ENCODE data around the gene COL21A1.

The COL21A1 gene

GRCh38 chr6:56173228-56173627 is 74.2 kb downstream of the COL21A1 start:
- H2AFZ ChIP-seq (ENCODE audit: low read depth, low read length) = no peak overlapping the region
- H2BK12ac ChIP-seq (ENCODE audit: low read length in 2 of 2) = no peak overlapping the region
- no peak overlapping the region for H2BK15ac ChIP-seq (ENCODE audit: low read depth, poor library complexity, severe bottlenecking)
- no peak overlapping the region for H3K18ac ChIP-seq (ENCODE audit: low read depth in 1 of 2, low read length in 2 of 2)
- no peak overlapping the region for H2AK5ac ChIP-seq (ENCODE audit: low read length, severe bottlenecking)
- H3K27ac ChIP-seq (ENCODE audit: low read length, poor library complexity, severe bottlenecking) = no peak overlapping the region
- H3K4me2 ChIP-seq (ENCODE audit: low read length, poor library complexity, severe bottlenecking) = no peak overlapping the region
- H3K9me3 ChIP-seq (ENCODE audit: control insufficient read depth, low read length) = peaks cover 72% of the 10 kb centered on the region
- H2BK120ac ChIP-seq (ENCODE audit: low read depth, low read length) = no peak overlapping the region
- no peak overlapping the region for H4K8ac ChIP-seq (ENCODE audit: low read length)
- no peak overlapping the region for H3K9ac ChIP-seq (ENCODE audit: low read length)
- H3K4ac ChIP-seq (ENCODE audit: low read depth in 1 of 2, low read length in 2 of 2) = no peak overlapping the region
- DNase-seq = no peak
- no peaks in the 10 kb centered on the region for H3K4me1 ChIP-seq (ENCODE audit: control insufficient read depth, insufficient read depth, low read depth, low read length)
- H3K14ac ChIP-seq (ENCODE audit: low read length in 2 of 2) = no peak overlapping the region
- no peaks in the 10 kb centered on the region for H3K27me3 ChIP-seq (ENCODE audit: control insufficient read depth in 1 of 2, insufficient read depth in 1 of 2, low read length in 2 of 2)
- no peak overlapping the region for H3K23ac ChIP-seq (ENCODE audit: low read length in 2 of 2)
- H3K79me1 ChIP-seq (replicated peaks; ENCODE audit: low read length, poor library complexity, severe bottlenecking) = no peaks in the 10 kb centered on the region
- no peak overlapping the region for H4K91ac ChIP-seq (ENCODE audit: low read length)
- no peak overlapping the region for H3K4me3 ChIP-seq (ENCODE audit: insufficient read depth in 1 of 2, low read depth in 1 of 2, low read length in 2 of 2)
- no peak overlapping the region for H2BK5ac ChIP-seq (ENCODE audit: low read depth, low read length, poor library complexity, severe bottlenecking)
- H3K36me3 ChIP-seq (ENCODE audit: control insufficient read depth in 1 of 2, insufficient read depth in 2 of 2, low read depth in 1 of 2, low read length in 2 of 2) = peaks cover 0 to 8% of the 10 kb centered on the region in 2 experiments
- WGBS = 100% methylated on average over 1 of the region's 1 CpG

DNA sequence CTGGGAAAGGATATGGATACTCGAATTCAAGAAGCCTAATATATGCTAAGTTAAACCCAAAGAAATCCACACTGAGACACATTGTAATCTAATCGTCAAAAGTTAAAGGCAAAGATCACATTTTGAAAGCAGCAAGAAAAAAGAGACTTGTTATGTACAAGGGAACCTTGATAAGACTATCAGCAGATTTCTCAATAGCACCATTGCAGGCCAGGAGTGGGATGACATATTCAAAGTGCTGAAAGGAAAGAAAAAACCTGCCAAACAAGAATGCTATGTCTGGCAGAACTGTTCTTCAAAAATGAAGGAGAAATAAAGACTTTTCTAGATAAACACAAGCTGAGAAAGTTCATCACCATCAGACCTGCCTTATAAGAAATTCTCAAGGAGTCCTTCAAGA is 75.2 kb downstream of the COL21A1 start:
- Histone ChIP-seq H3K4me2 (ENCODE audit: low read length, poor library complexity, severe bottlenecking) (no peak overlapping the region), H3K27ac (ENCODE audit: low read length, poor library complexity, severe bottlenecking) (no peak overlapping the region), H4K8ac (ENCODE audit: low read length) (no peak overlapping the region), H4K91ac (ENCODE audit: low read length) (no peak overlapping the region), H3K4me3 (ENCODE audit: insufficient read depth in 1 of 2, low read depth in 1 of 2, low read length in 2 of 2) (no peak overlapping the region), H3K18ac (ENCODE audit: low read depth in 1 of 2, low read length in 2 of 2) (no peak overlapping the region), H3K27me3 (ENCODE audit: control insufficient read depth in 1 of 2, insufficient read depth in 1 of 2, low read length in 2 of 2) (no peaks in the 10 kb centered on the region), H2AK5ac (ENCODE audit: low read length, severe bottlenecking) (no peak overlapping the region), H3K4ac (ENCODE audit: low read depth in 1 of 2, low read length in 2 of 2) (no peak overlapping the region), H2AFZ (ENCODE audit: low read depth, low read length) (no peak overlapping the region), H3K36me3 (ENCODE audit: control insufficient read depth in 1 of 2, insufficient read depth in 2 of 2, low read depth in 1 of 2, low read length in 2 of 2) (peaks cover 0 to 8% of the 10 kb centered on the region in 2 experiments), H3K79me1 (replicated peaks; ENCODE audit: low read length, poor library complexity, severe bottlenecking) (no peaks in the 10 kb centered on the region), H3K4me1 (ENCODE audit: control insufficient read depth, insufficient read depth, low read depth, low read length) (no peaks in the 10 kb centered on the region), H3K23ac (ENCODE audit: low read length in 2 of 2) (no peak overlapping the region), H2BK15ac (ENCODE audit: low read depth, poor library complexity, severe bottlenecking) (no peak overlapping the region), H2BK5ac (ENCODE audit: low read depth, low read length, poor library complexity, severe bottlenecking) (no peak overlapping the region), H2BK120ac (ENCODE audit: low read depth, low read length) (no peak overlapping the region), H3K9ac (ENCODE audit: low read length) (no peak overlapping the region), H3K14ac (ENCODE audit: low read length in 2 of 2) (no peak overlapping the region), H3K9me3 (ENCODE audit: control insufficient read depth, low read length) (peaks cover 70% of the 10 kb centered on the region), H2BK12ac (ENCODE audit: low read length in 2 of 2) (no peak overlapping the region)
- peak; percentile 5 for DNase-seq
- 83% methylated on average over 2 of the region's 2 CpGs for WGBS

GRCh38 chr6:56169366-56169765 is 78.0 kb downstream of the COL21A1 start:
- DNase-seq = no peak
- Histone ChIP-seq H2AK5ac (ENCODE audit: low read length, severe bottlenecking) (no peak overlapping the region), H3K14ac (ENCODE audit: low read length in 2 of 2) (no peak overlapping the region), H2AFZ (ENCODE audit: low read depth, low read length) (no peak overlapping the region), H3K27ac (ENCODE audit: low read length, poor library complexity, severe bottlenecking) (no peak overlapping the region), H3K4ac (ENCODE audit: low read depth in 1 of 2, low read length in 2 of 2) (no peak overlapping the region), H2BK5ac (ENCODE audit: low read depth, low read length, poor library complexity, severe bottlenecking) (no peak overlapping the region), H3K4me1 (ENCODE audit: control insufficient read depth, insufficient read depth, low read depth, low read length) (no peaks in the 10 kb centered on the region), H2BK12ac (ENCODE audit: low read length in 2 of 2) (no peak overlapping the region), H2BK15ac (ENCODE audit: low read depth, poor library complexity, severe bottlenecking) (no peak overlapping the region), H3K79me1 (replicated peaks; ENCODE audit: low read length, poor library complexity, severe bottlenecking) (no peaks in the 10 kb centered on the region), H2BK120ac (ENCODE audit: low read depth, low read length) (no peak overlapping the region), H3K9ac (ENCODE audit: low read length) (no peak overlapping the region), H3K27me3 (ENCODE audit: control insufficient read depth in 1 of 2, insufficient read depth in 1 of 2, low read length in 2 of 2) (no peaks in the 10 kb centered on the region), H3K4me3 (ENCODE audit: insufficient read depth in 1 of 2, low read depth in 1 of 2, low read length in 2 of 2) (no peak overlapping the region), H3K4me2 (ENCODE audit: low read length, poor library complexity, severe bottlenecking) (no peak overlapping the region), H4K8ac (ENCODE audit: low read length) (no peak overlapping the region), H3K9me3 (ENCODE audit: control insufficient read depth, low read length) (peaks cover 44% of the 10 kb centered on the region), H3K18ac (ENCODE audit: low read depth in 1 of 2, low read length in 2 of 2) (no peak overlapping the region), H4K91ac (ENCODE audit: low read length) (no peak overlapping the region), H3K23ac (ENCODE audit: low read length in 2 of 2) (no peak overlapping the region), H3K36me3 (ENCODE audit: control insufficient read depth in 1 of 2, insufficient read depth in 2 of 2, low read depth in 1 of 2, low read length in 2 of 2) (peaks cover 0 to 8% of the 10 kb centered on the region in 2 experiments)
- 90% methylated on average over 1 of the region's 1 CpG for WGBS

- Histone ChIP-seq H2BK5ac (ENCODE audit: low read depth, low read length, poor library complexity, severe bottlenecking) (no peak overlapping the region), H3K18ac (ENCODE audit: low read depth in 1 of 2, low read length in 2 of 2) (no peak overlapping the region), H3K79me1 (replicated peaks; ENCODE audit: low read length, poor library complexity, severe bottlenecking) (no peaks in the 10 kb centered on the region), H2AFZ (ENCODE audit: low read depth, low read length) (no peak overlapping the region), H3K4ac (ENCODE audit: low read depth in 1 of 2, low read length in 2 of 2) (no peak overlapping the region), H3K36me3 (ENCODE audit: control insufficient read depth in 1 of 2, insufficient read depth in 2 of 2, low read depth in 1 of 2, low read length in 2 of 2) (peaks cover 0 to 8% of the 10 kb centered on the region in 2 experiments), H2BK12ac (ENCODE audit: low read length in 2 of 2) (no peak overlapping the region), H3K23ac (ENCODE audit: low read length in 2 of 2) (no peak overlapping the region), H2BK15ac (ENCODE audit: low read depth, poor library complexity, severe bottlenecking) (no peak overlapping the region), H3K4me1 (ENCODE audit: control insufficient read depth, insufficient read depth, low read depth, low read length) (no peaks in the 10 kb centered on the region), H3K27ac (ENCODE audit: low read length, poor library complexity, severe bottlenecking) (no peak overlapping the region), H3K14ac (ENCODE audit: low read length in 2 of 2) (no peak overlapping the region), H3K9me3 (ENCODE audit: control insufficient read depth, low read length) (peaks cover 36% of the 10 kb centered on the region), H3K4me3 (ENCODE audit: insufficient read depth in 1 of 2, low read depth in 1 of 2, low read length in 2 of 2) (no peak overlapping the region), H2AK5ac (ENCODE audit: low read length, severe bottlenecking) (no peak overlapping the region), H3K4me2 (ENCODE audit: low read length, poor library complexity, severe bottlenecking) (no peak overlapping the region), H4K91ac (ENCODE audit: low read length) (no peak overlapping the region), H4K8ac (ENCODE audit: low read length) (no peak overlapping the region), H2BK120ac (ENCODE audit: low read depth, low read length) (no peak overlapping the region), H3K27me3 (ENCODE audit: control insufficient read depth in 1 of 2, insufficient read depth in 1 of 2, low read length in 2 of 2) (no peaks in the 10 kb centered on the region), H3K9ac (ENCODE audit: low read length) (no peak overlapping the region)
- WGBS = 81% methylated on average over 1 of the region's 1 CpG
- no peak for DNase-seq
These were observed 78.8 kb downstream of the COL21A1 start for GRCh38 chr6:56168596-56168995.
